Stimulated activated CD8-positive, alpha-beta memory T cell treated with anti-CD3 and anti-CD28 coated beads, Interleukin-12 subunit alpha, Interleukin-12 subunit beta, amount 100 ng/mL, for 4 hours (primary cell): Measurements from ENCODE around the gene TAS2R41.
"Not testable (repeated sequence)": the region's sequence is repeated elsewhere in the genome, so short reads cannot be mapped to it uniquely, and the experiment has no call there.

Source experiments
- DNase-seq: peaks from one replicate; pipeline ENCODE4 v3.0.0-alpha.2; 2020; ENCODE audit warnings: low read depth

Gene TAS2R41

DNA sequence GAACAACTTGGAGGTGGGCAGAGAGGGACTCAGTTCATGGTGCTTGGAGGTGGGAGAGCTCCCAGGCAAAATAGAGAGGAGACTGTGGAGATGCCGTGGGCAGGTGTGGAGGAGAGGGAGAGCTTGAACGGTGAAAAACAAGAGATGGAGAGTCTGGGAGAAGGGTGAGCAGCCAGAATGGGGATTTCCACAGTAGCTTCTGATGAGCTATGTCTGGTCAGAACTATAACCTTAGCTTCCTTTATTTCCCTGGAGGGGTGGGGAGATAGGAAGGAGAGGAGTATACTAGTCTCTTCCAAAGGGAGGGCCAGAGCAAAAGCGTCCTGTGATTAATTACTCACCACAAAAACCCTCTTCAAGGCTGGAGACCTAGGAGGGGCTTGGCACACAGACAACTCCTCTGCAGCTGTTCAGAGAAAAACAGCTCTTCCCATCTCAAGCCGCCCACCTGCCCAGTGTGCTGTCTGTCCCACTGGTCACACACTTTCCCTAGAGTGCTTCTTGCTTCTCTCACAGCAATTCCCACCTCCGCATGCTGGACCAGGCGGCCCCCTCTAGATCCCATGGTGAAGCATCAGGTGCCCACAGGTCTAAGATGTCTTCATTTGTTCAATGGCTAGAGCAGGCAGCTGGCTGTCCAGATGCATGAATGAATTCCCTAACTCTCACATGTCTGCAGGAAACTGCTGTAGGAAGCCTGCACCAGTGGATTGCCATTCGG, 41.9 kb downstream of the TAS2R41 start:
- DNase-seq, result no peak

DNA sequence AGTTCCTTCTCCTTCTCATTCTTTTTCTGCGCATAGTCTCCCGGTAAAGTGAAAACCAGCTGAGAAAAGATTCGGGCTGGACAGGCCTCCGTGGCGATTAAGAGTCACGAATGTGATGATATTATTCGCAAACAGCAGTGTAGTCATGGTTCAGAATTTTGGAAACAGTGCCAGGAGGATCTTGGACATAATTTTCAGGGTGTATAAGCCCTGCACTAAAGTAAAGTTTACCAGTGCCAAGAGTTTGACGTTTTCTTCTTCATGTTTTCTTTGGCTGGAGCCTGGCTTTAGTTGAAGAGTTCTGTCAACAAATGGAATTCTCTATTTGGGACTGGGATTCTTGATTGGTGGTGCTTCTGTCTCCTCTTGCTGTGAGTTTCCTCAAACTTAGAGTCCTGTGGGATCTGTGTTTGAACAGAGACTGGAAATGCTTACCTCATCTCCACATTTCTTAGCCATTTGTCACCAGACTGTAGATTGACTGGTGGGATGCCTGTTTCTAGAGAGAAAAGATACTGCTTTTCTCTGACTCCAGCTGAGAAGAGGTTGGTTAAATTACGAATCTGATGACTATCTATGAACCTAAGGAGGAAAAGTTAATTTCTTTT, 44.7 kb downstream of the TAS2R41 start:
- DNase-seq, result not testable (repeated sequence)
